Left forelimb (tissue), 1 donor: ENCODE data around the gene CEMIP.

ENCODE experiments used
- DNase-seq: peaks from one replicate; pipeline ENCODE4 v3.0.0-alpha.2; 2018; ENCODE audit warnings: low spot score

CEMIP gene

GRCh38 chr15:80852676-80853075 lies 73.5 kb downstream of the CEMIP start:
- DNase-seq: no peak

- DNase-seq: no peak
Measured at GRCh38 chr15:80854104-80854503, 74.9 kb downstream of the CEMIP start.

GRCh38 chr15:80855206-80855605 lies 76.0 kb downstream of the CEMIP start:
- no peak for DNase-seq

GRCh38 chr15:80856400-80856799 lies 77.2 kb downstream of the CEMIP start:
- no peak for DNase-seq

- no peak for DNase-seq
Measured at GRCh38 chr15:80856809-80857377, 77.7 kb downstream of the CEMIP start.

- peak; percentile 72 for DNase-seq
Measured at GRCh38 chr15:80861731-80862170, 82.6 kb downstream of the CEMIP start.

- no peak for DNase-seq
Measured at GRCh38 chr15:80864666-80865065, 85.5 kb downstream of the CEMIP start.

GRCh38 chr15:80866936-80867335 lies 87.8 kb downstream of the CEMIP start:
- DNase-seq: no peak

GRCh38 chr15:80870366-80870765 lies 91.2 kb downstream of the CEMIP start:
- no peak for DNase-seq

GRCh38 chr15:80870893-80871292 lies 91.7 kb downstream of the CEMIP start:
- no peak for DNase-seq

GRCh38 chr15:80871858-80872257 lies 92.7 kb downstream of the CEMIP start:
- DNase-seq: no peak

GRCh38 chr15:80873366-80873952 lies 94.3 kb downstream of the CEMIP start:
- DNase-seq: no peak

GRCh38 chr15:80875568-80876347 lies 96.6 kb downstream of the CEMIP start:
- no peak for DNase-seq

GRCh38 chr15:80876348-80876674 lies 97.1 kb downstream of the CEMIP start:
- no peak for DNase-seq

GRCh38 chr15:80878242-80878866 lies 99.2 kb downstream of the CEMIP start:
- DNase-seq: no peak

GRCh38 chr15:80878867-80879250 lies 99.7 kb downstream of the CEMIP start:
- no peak for DNase-seq

GRCh38 chr15:80880086-80880485 lies 100.9 kb downstream of the CEMIP start:
- DNase-seq: no peak

GRCh38 chr15:80883641-80884040 lies 104.5 kb downstream of the CEMIP start:
- no peak for DNase-seq

GRCh38 chr15:80885016-80885579 lies 105.9 kb downstream of the CEMIP start:
- DNase-seq: no peak

GRCh38 chr15:80887148-80887547 lies 108.0 kb downstream of the CEMIP start:
- DNase-seq: no peak

- DNase-seq: no peak
Measured at GRCh38 chr15:80888846-80889245, 109.7 kb downstream of the CEMIP start.

- DNase-seq: no peak
Measured at GRCh38 chr15:80890341-80891005, 111.3 kb downstream of the CEMIP start.
